K562 (cell line): ENCODE data around the gene PEX11A. TPM values are rescaled to one million over a fixed set of nuclear protein-coding genes. Genes with fewer than 3 reads are reported as not detected.

Source experiments
- ATAC-seq: fragments of 200-7000 bp; cut with Tn5 transposase; 3 replicates; pipeline ENCODE4 v1.9.1; 2020; ENCODE audit warnings: moderate library complexity
- BruUV-seq: library from RNA; stranded (reverse); fragments of 400-500 nt; replicated peaks from 2 replicates; lab custom pipeline; 2021; lab: Mats Ljungman, UMichigan
- CTCF ChIA-PET: fragments of 300-600 bp; formaldehyde crosslinking; extraction: SDS; loops from one replicate; lab custom pipeline; 2021; ENCODE audit warnings: low intra/inter-chr PET ratio; lab: Yijun Ruan, JAX
- POLR2A ChIA-PET: fragments of 300-600, 350-650 bp; sonication (Branson Sonifier 250); formaldehyde crosslinking; extraction: SDS; loops from one replicate; lab custom pipeline; 2021; ENCODE audit warnings: antibody characterized with exemption, inconsistent platforms; lab: Yijun Ruan, JAX
- DNase-seq, 4 experiments: peaks; one replicate each; pipeline versions ENCODE4 v3.0.0 to v3.0.0-alpha.2; 2011 to 2018; ENCODE audit warnings: low spot score in 3 of 4, mixed read lengths in 3 of 4; ENCODE audit errors: extremely low read depth in 1 of 4
- FAIRE-seq: peaks from 2 replicates; lab custom pipeline; 2011; peaks lifted over from hg19 to GRCh38; lab: Jason Lieb, UNC
- H2AFZ ChIP-seq: 2 replicates; pipeline ENCODE4 v1.6.0; 2011; ENCODE audit warnings: low read depth, low read length, control low read depth, inconsistent platforms
- H3K27ac ChIP-seq: fragments of 200-600 bp; 3 replicates; pipeline ENCODE4 v1.8.0; 2011; ENCODE audit warnings: low read depth, mild to moderate bottlenecking, control low read depth, inconsistent platforms, low read length, moderate library complexity, mixed read lengths; ENCODE audit errors: extremely low read depth
- H3K27me3 ChIP-seq, 2 experiments: fragments of 300-600 bp in 1 of 2; 2 replicates in 1 of 2; 3 replicates in 1 of 2; pipeline versions ENCODE4 v1.6.0 to v1.8.0; 2011; ENCODE audit warnings: inconsistent platforms in 2 of 2, low read length in 2 of 2, mild to moderate bottlenecking in 1 of 2, mixed read lengths in 1 of 2, moderate library complexity in 1 of 2; ENCODE audit not compliant: control insufficient read depth in 2 of 2, insufficient read depth in 2 of 2
- H3K36me3 ChIP-seq: fragments of 300-600 bp; 3 replicates; pipeline ENCODE4 v1.8.0; 2011; ENCODE audit warnings: mild to moderate bottlenecking, low read length, inconsistent platforms; ENCODE audit not compliant: control insufficient read depth, insufficient read depth
- H3K4me1 ChIP-seq, 2 experiments: fragments of 200-600 bp in 1 of 2; replicated peaks in 1 of 2; 2 replicates in 1 of 2; 3 replicates in 1 of 2; pipeline versions ENCODE4 v1.5.1 to v1.8.0; 2011; ENCODE audit warnings: inconsistent platforms in 2 of 2, low read length in 2 of 2, mild to moderate bottlenecking in 1 of 2, mixed read lengths in 1 of 2, moderate library complexity in 1 of 2; ENCODE audit not compliant: control insufficient read depth in 2 of 2, insufficient read depth in 2 of 2
- H3K4me2 ChIP-seq: 2 replicates; pipeline ENCODE4 v1.6.1; 2011; ENCODE audit warnings: low read length, control low read depth, inconsistent platforms, mixed read lengths; ENCODE audit not compliant: insufficient read depth
- H3K4me3 ChIP-seq: fragments of 200-600 bp; sonication (generic), shearing (Covaris generic); 2 replicates; pipeline ENCODE4 v1.5.1; 2016; ENCODE audit warnings: control low read depth, inconsistent platforms
- H3K79me2 ChIP-seq: fragments of 200-600 bp; 3 replicates; pipeline ENCODE4 v1.8.0; 2011; ENCODE audit warnings: low read length, inconsistent platforms; ENCODE audit not compliant: control insufficient read depth, insufficient read depth
- H3K9ac ChIP-seq, 2 experiments: 2 replicates each; pipeline versions ENCODE4 v1.6.0 to v1.6.1; 2011; ENCODE audit warnings: low read depth in 2 of 2, low read length in 2 of 2, control low read depth in 1 of 2, inconsistent platforms in 1 of 2, mild to moderate bottlenecking in 1 of 2, mixed read lengths in 1 of 2; ENCODE audit not compliant: insufficient read depth in 1 of 2
- H3K9me1 ChIP-seq: one replicate; pipeline ENCODE4 v1.6.0; 2011; ENCODE audit warnings: inconsistent platforms, mild to moderate bottlenecking, low read length, moderate library complexity; ENCODE audit not compliant: control insufficient read depth, insufficient read depth
- H3K9me3 ChIP-seq: replicated peaks from 2 replicates; pipeline ENCODE4 v1.5.1; 2011; ENCODE audit warnings: low read depth, low read length, inconsistent platforms; ENCODE audit not compliant: control insufficient read depth, insufficient read depth
- H4K20me1 ChIP-seq: replicated peaks from 2 replicates; pipeline ENCODE4 v1.6.1; 2011; ENCODE audit warnings: low read length, inconsistent platforms, mixed read lengths; ENCODE audit not compliant: control insufficient read depth, insufficient read depth
- FOXK2 ChIP-seq, 2 experiments: fragments of 450-650 bp; IDR thresholded peaks in 1 of 2; conservative IDR thresholded peaks in 1 of 2; 2 replicates each; pipeline ENCODE4 v1.6.1; 2016; ENCODE audit warnings: low read depth in 2 of 2, mild to moderate bottlenecking in 1 of 2
- GATAD2B ChIP-seq: fragments of 450-650 bp; IDR thresholded peaks from 2 replicates; pipeline ENCODE4 v1.6.1; 2017; ENCODE audit warnings: mild to moderate bottlenecking, borderline replicate concordance
- KLF13 ChIP-seq: fragments of 450-650 bp; IDR thresholded peaks from 2 replicates; pipeline ENCODE4 v1.6.1; 2016; ENCODE audit warnings: missing genetic modification characterization, low read depth, mild to moderate bottlenecking, missing compliant biosample characterization, moderate library complexity, borderline replicate concordance
- MBD2 ChIP-seq: sonication (generic); IDR thresholded peaks from 2 replicates; pipeline ENCODE4 v1.6.1; 2016; ENCODE audit warnings: low read depth, borderline replicate concordance
- SMC3 ChIP-seq: conservative IDR thresholded peaks from 2 replicates; pipeline ENCODE4 v1.6.1; 2011; ENCODE audit warnings: low read depth, low read length, improper control_type of control experiment; ENCODE audit not compliant: insufficient read depth
- YY1 ChIP-seq, 3 experiments: IDR thresholded peaks; 2 replicates each; pipeline ENCODE4 v1.6.1; 2011; ENCODE audit warnings: low read length in 2 of 3, mild to moderate bottlenecking in 2 of 3, moderate library complexity in 2 of 3, borderline replicate concordance in 1 of 3, control low read depth in 1 of 3, low read depth in 1 of 3; ENCODE audit not compliant: insufficient read depth in 3 of 3, insufficient replicate concordance in 2 of 3, control insufficient read depth in 1 of 3, insufficient read length in 1 of 3; ENCODE audit errors: extremely low read depth in 1 of 3
- ZNF24 ChIP-seq: fragments of 450-650 bp; IDR thresholded peaks from 2 replicates; pipeline ENCODE4 v1.6.1; 2016
- ZNF384 ChIP-seq: IDR thresholded peaks from 2 replicates; pipeline ENCODE4 v1.6.1; 2012; ENCODE audit warnings: low read depth, low read length, improper control_type of control experiment
- WGBS: fragments of 100-300 bp; shearing (Covaris generic); methylation state at CpG from one replicate; pipeline ENCODE4 v1.1.6; 2016; ENCODE audit warnings: low coverage, mixed read lengths; ENCODE audit not compliant: insufficient coverage; ENCODE audit errors: missing lambda C conversion rate; 5-methylcytosine and 5-hydroxymethylcytosine counted together
- in situ Hi-C: fragments of 300-500 bp; cut with MboI; formaldehyde crosslinking; loops from 4 replicates; pipeline ENCODE4 v1.15.0; 2018; ENCODE audit warnings: inconsistent platforms, mixed read lengths
- intact Hi-C: fragments of 100-400 bp; cut with micrococcal nuclease; formaldehyde crosslinking; loops from 2 replicates; pipeline ENCODE4 v1.14.2; 2022
- polyA plus RNA-seq, 8 experiments: library from polyadenylated mRNA; depleted of rRNA in 4 of 8; stranded (reverse) in 5 of 8; unstranded in 3 of 8; fragments of >200 nt; fragmentation: Nextera tagmentation in 2 of 8; fragmentation: Illumina TruSeq in 1 of 8; extraction: Ambion mirVana in 2 of 8; extraction: Trizol in 1 of 8; gene quantifications; 2 replicates each; pipeline versions ENCODE4 v1.2.1 to v1.2.3, GENCODE V29; 2011 to 2014; ENCODE audit warnings: inconsistent platforms in 1 of 8, missing spikeins in 1 of 8
- total RNA-seq, 7 experiments: library from RNA; depleted of rRNA in 6 of 7; stranded (reverse); fragments of >200 nt in 6 of 7; fragmentation: Illumina TruSeq in 2 of 7; extraction: Trizol in 2 of 7; gene quantifications; 2 replicates each; pipeline versions ENCODE4 v1.2.1 to v1.2.3, GENCODE V29; 2011 to 2021; ENCODE audit warnings: low replicate concordance in 1 of 7
- TF ChIP-seq, protein P1 (sequence below): fragments of 200-800 bp; sonication (Bioruptor generic); IDR thresholded peaks from 2 replicates; pipeline ENCODE4 v1.6.1; 2017; ENCODE audit warnings: missing genetic modification characterization, missing compliant biosample characterization
- TF ChIP-seq, protein P2 (sequence below): fragments of 450-650 bp; IDR thresholded peaks from 2 replicates; pipeline ENCODE4 v1.6.1; 2017; ENCODE audit warnings: antibody characterized with exemption
- TF ChIP-seq, protein P3 (sequence below): fragments of 450-650 bp; conservative IDR thresholded peaks from 2 replicates; pipeline ENCODE4 v1.6.1; 2016; ENCODE audit warnings: missing genetic modification characterization, low read depth, mild to moderate bottlenecking, missing compliant biosample characterization, moderate library complexity

Gene PEX11A
- total and polyA plus RNA-seq, 9 of the 15 experiments (the other 6 are each of a cell fraction or from before 2014, with no cell fraction given), result not detected

DNA sequence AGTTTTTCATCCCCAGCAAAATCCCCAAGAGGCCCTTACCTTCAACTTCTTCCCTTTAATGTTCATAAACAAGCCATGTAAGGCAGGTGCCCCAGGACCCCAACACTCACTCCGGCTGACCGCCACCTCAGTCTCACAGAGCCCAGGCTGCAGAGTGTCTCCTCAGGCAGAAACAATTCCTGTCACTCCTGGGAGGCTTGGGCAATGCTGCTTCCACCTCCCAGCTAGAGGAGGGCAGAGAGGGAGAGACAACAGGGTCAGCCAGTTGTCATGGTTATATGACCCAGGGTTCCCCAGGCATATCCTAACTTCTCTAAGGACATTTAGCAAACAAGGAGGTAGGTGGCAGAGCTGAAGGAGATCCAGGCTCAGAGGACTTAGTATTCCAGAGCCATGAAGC is 11.3 kb downstream of the PEX11A start, which contains the start of gene PLIN1 (continued):
- TF ChIP-seq, protein P1, sequence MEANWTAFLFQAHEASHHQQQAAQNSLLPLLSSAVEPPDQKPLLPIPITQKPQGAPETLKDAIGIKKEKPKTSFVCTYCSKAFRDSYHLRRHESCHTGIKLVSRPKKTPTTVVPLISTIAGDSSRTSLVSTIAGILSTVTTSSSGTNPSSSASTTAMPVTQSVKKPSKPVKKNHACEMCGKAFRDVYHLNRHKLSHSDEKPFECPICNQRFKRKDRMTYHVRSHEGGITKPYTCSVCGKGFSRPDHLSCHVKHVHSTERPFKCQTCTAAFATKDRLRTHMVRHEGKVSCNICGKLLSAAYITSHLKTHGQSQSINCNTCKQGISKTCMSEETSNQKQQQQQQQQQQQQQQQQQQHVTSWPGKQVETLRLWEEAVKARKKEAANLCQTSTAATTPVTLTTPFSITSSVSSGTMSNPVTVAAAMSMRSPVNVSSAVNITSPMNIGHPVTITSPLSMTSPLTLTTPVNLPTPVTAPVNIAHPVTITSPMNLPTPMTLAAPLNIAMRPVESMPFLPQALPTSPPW (CRISPR knock-in tag), result no peak

DNA sequence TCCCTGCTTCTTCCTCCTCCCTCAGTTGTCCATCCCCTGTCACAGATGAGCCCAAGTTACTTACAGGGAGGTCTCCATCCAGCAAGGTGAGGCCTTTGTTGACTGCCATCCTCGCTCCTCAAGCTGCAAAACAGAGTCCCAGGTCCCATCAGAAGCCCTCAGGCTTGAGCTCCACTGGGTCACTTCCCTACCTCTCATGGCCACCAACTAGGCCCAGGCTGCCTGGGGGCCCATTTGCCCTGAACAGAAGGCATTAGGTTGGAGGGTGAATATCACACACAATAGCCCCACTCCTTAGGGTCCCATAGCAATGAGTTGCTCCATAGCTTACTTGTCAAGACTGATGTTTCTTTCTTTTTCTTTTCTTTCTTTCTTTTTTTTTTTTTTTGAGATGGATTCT is 13.2 kb downstream of the PEX11A start:
- no peak overlapping the region for H3K27ac ChIP-seq
- no peak overlapping the region for H3K4me2 ChIP-seq
- no peaks in the 10 kb centered on the region for H3K9me1 ChIP-seq
- H2AFZ ChIP-seq, result no peak overlapping the region
- no peak for FAIRE-seq
- H3K4me3 ChIP-seq, result no peak overlapping the region
- no peak for DNase-seq
- in situ Hi-C loops (no loop called here), intact Hi-C loops (no loop called here)
- peaks cover 0 to 8% of the 10 kb centered on the region in 2 experiments; a peak in 1 of 5 replicates for H3K4me1 ChIP-seq
- POLR2A ChIA-PET, result no interaction called here
- BruUV-seq, result no TSS peak
- TF ChIP-seq KLF13 (tag), result no peak
- TF ChIP-seq ZNF384, result no peak
- no peak for TF ChIP-seq ZNF24
- TF ChIP-seq SMC3, result no peak
- TF ChIP-seq, protein P1 (CRISPR knock-in tag), result no peak
- TF ChIP-seq FOXK2 (conservative IDR thresholded peaks at IDR 0.05 in 1 of 2, IDR thresholded peaks at IDR 0.05 in 1 of 2; ENCODE audit: low read depth in 2 of 2), result no peak
- TF ChIP-seq, protein P2, sequence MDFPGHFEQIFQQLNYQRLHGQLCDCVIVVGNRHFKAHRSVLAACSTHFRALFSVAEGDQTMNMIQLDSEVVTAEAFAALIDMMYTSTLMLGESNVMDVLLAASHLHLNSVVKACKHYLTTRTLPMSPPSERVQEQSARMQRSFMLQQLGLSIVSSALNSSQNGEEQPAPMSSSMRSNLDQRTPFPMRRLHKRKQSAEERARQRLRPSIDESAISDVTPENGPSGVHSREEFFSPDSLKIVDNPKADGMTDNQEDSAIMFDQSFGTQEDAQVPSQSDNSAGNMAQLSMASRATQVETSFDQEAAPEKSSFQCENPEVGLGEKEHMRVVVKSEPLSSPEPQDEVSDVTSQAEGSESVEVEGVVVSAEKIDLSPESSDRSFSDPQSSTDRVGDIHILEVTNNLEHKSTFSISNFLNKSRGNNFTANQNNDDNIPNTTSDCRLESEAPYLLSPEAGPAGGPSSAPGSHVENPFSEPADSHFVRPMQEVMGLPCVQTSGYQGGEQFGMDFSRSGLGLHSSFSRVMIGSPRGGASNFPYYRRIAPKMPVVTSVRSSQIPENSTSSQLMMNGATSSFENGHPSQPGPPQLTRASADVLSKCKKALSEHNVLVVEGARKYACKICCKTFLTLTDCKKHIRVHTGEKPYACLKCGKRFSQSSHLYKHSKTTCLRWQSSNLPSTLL, result no peak
- TF ChIP-seq, protein P3, sequence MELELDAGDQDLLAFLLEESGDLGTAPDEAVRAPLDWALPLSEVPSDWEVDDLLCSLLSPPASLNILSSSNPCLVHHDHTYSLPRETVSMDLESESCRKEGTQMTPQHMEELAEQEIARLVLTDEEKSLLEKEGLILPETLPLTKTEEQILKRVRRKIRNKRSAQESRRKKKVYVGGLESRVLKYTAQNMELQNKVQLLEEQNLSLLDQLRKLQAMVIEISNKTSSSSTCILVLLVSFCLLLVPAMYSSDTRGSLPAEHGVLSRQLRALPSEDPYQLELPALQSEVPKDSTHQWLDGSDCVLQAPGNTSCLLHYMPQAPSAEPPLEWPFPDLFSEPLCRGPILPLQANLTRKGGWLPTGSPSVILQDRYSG (tag), result no peak
- no peak for TF ChIP-seq GATAD2B
- TF ChIP-seq MBD2, result no peak
- TF ChIP-seq YY1 (IDR thresholded peaks at IDR 0.05; ENCODE audit: borderline replicate concordance in 1 of 3, control insufficient read depth in 1 of 3, extremely low read depth in 1 of 3, insufficient read depth in 3 of 3, insufficient read length in 1 of 3, insufficient replicate concordance in 2 of 3, low read depth in 1 of 3, low read length in 2 of 3), result no peak
- no peak overlapping the region for H3K9ac ChIP-seq
- 0% methylated on average over 1 of the region's 1 CpG for WGBS
- no peaks in the 10 kb centered on the region for H3K79me2 ChIP-seq
- CTCF ChIA-PET, result no interaction called here
- peaks cover 15 to 45% of the 10 kb centered on the region in 2 experiments for H3K27me3 ChIP-seq
- H4K20me1 ChIP-seq, result peaks cover 2% of the 10 kb centered on the region; the same call in 1 of the 2 replicates
- no peaks in the 10 kb centered on the region for H3K36me3 ChIP-seq
- ATAC-seq, result no peak
- H3K9me3 ChIP-seq, result no peaks in the 10 kb centered on the region
